KOPT-K1 (cell line): Measurements from ENCODE around the gene OST4.
"Not testable (repeated sequence)": the region's sequence is repeated elsewhere in the genome, so short reads cannot be mapped to it uniquely, and the experiment has no call there.

Source experiments
- H3K27ac ChIP-seq: fragments of 200-600 bp; sonication (generic); 2 replicates; pipeline ENCODE4 v1.5.1; 2016; ENCODE audit warnings: antibody characterized with exemption, mild to moderate bottlenecking, low read depth, low read length; ENCODE audit not compliant: poor library complexity, severe bottlenecking
- H3K36me3 ChIP-seq: fragments of 200-600 bp; sonication (generic); 2 replicates; pipeline ENCODE4 v1.5.1; 2017; ENCODE audit warnings: antibody characterized with exemption, mild to moderate bottlenecking, low read length, moderate library complexity; ENCODE audit not compliant: insufficient read depth
- H3K9me3 ChIP-seq: fragments of 200-600 bp; sonication (generic); 2 replicates; pipeline ENCODE4 v1.5.1; 2017; ENCODE audit warnings: antibody characterized with exemption, low read length, mild to moderate bottlenecking; ENCODE audit not compliant: insufficient read depth, poor library complexity, severe bottlenecking

The OST4 gene

DNA sequence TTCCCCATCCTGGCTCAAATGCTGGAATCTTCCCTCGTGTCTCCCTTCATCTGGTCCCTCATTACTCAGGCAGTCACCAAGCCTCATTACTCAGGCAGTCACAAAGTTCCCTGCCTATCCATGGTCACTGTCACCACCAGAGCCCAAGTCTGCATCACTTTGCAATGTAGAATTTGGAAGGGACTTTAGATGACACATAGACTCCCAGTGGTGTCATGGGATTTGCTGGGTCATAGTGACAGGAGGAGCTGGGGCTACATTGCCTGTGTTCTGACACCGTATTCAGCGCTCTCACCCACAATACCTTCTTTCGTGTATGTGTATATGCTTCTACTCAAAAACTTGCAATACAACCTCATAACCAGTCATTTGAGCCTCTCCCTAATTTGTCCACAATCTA lies 4.9 kb upstream of the OST4 start:
- no peak overlapping the region for H3K27ac ChIP-seq
- no peaks in the 10 kb centered on the region for H3K9me3 ChIP-seq
- no peaks in the 10 kb centered on the region for H3K36me3 ChIP-seq

DNA sequence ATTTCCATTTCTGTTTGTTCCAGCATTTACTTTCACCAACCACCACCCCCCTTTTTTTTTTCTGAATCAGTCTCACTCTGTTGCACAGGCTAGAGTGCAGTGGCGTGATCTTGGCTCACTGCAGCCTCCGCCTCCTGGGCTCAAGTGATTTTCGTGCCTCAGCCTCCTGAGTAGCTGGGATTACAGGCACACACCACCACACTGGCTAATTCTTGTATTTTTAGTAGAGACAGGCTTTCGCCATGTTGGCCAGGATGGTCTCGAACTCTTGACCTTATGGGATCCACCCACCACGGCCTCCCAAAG lies 4.1 kb upstream of the OST4 start:
- peak overlapping the region; percentile 36 for H3K27ac ChIP-seq
- H3K9me3 ChIP-seq, H3K36me3 ChIP-seq: not testable (repeated sequence)

DNA sequence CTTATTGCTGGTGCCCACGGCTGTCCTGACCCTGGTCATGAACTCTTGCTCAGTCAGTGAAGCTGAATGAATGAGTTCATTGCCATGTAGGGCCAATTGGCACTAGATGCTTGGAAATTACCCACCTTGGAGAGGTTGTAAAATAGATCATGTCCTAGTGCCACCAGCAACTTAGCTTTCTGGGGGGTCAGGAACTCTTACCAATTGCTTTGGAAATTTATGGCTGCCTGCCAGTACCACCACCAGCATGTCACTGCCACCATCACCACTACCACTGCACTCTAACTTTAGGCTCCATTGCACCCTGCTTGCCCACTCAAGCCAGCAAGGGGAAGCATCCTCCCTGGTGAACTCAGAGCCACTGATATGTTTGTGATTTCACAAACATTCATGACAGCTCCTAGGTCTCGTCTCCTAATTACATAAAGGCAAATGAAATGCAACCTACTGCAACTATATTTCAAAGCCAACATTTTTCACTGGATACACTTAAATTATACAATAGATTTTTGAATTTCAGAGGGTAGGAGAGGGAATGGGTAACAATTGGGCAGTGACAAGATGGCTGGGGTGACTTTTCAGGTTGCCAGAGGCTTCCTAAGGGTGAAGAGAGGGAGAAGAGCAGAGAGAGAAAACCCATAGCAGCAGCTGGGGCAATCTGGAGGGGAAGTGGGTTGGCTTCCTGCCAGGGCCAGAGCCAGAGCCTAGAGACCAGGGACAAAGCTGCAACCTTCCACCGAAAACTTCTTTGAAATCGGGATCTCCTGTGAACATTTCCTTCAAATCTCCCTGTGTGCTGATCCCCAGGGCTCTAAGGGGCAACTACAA lies 3.5 kb upstream of the OST4 start:
- H3K9me3 ChIP-seq = no peaks in the 10 kb centered on the region
- H3K27ac ChIP-seq = peak overlapping the region; percentile 36
- peaks cover 3% of the 10 kb centered on the region for H3K36me3 ChIP-seq

DNA sequence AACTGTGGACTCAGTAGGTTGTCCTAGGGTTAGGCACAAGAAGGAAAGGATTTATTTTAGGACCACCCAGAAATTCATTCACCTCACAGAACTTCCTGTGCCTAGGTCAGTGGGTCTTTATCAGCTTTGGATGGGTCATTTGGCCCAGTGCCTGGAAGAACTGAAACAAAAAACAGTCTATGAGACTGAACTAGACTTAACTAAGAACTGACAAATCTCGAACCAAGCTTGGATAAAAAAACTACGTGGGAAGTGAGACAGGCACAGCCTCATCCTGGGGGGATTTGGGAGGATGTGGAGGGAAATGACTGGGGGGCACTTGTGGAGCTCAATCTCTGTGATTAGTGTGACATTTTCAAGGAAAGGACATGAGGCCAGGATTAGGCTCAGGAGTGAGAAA lies 2.3 kb upstream of the OST4 start:
- H3K36me3 ChIP-seq = peaks cover 15% of the 10 kb centered on the region
- H3K27ac ChIP-seq = no peak overlapping the region
- H3K9me3 ChIP-seq = no peaks in the 10 kb centered on the region

DNA sequence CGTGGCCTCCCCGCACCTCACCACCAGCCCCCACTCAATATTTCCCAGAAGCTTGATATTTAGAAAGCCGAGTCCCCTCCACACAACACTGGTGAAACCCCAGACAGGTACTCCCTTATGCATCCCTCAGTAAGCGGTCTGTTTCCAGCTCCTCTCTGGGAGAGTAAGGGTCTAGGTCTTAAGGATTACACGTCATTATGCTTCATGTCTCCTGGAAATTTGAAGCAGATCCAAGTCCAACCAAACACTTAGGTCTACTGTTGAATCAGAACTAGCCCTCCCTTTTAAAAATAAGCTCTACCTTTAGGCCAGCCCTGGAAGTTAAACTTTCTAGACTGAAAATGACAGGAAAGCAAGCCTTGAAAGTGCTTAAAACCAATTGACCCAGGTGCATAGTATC lies 1.5 kb upstream of the OST4 start:
- Histone ChIP-seq H3K36me3 (peaks cover 24% of the 10 kb centered on the region), H3K9me3 (no peaks in the 10 kb centered on the region), H3K27ac (no peak overlapping the region)

DNA sequence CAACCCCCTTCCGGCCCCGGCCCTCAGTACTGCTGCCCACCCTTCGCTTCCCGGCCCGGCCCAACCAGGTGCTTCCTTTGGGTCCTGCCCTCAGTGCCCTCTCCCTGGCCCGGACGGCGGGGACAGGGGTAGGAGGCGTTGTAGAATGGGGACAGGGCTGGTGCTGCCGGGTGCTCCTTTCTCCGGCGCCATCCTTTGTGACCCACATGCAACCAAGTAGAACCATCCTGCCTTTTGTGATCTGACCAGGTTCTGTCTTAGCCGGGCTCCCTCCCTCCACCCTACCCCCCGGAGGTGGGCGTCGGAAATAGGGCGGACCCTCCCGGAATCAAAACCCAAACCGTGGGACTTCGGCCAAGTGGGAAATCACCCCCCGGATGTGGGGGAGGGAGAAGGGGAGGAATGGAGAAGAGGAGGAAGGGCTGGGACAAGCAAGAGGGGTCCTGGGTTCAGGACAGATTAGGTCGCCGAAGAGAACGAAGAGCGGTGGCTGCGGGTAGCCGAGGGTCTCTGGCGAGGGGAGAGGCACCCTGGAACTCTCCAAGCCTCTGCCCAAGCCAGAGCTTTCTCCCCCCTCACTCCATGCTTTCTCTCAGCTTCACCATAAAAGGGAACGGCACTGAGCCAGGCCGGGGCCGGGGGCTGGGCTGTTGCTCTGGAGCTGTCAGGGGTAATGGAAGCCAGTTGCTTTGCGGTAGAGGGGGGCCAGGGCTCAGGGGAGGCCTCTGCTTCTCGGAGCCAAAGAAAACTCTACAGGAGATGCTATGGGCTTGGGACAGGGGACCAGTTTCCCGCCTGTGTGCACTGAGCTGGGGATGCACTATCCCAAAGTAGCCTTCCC lies 756 bp upstream of the OST4 start:
- Histone ChIP-seq H3K36me3 (peaks cover 31% of the 10 kb centered on the region), H3K27ac (peak overlapping the region; percentile 65)

GRCh38 chr2:27070653-27071276 lies 689 bp downstream of the OST4 start:
- peak overlapping the region; percentile 65 for H3K27ac ChIP-seq
- H3K9me3 ChIP-seq = no peaks in the 10 kb centered on the region
- peaks cover 45% of the 10 kb centered on the region for H3K36me3 ChIP-seq

More for the DNA sequence above, 756 bp upstream of the OST4 start:
- H3K9me3 ChIP-seq = no peaks in the 10 kb centered on the region

DNA sequence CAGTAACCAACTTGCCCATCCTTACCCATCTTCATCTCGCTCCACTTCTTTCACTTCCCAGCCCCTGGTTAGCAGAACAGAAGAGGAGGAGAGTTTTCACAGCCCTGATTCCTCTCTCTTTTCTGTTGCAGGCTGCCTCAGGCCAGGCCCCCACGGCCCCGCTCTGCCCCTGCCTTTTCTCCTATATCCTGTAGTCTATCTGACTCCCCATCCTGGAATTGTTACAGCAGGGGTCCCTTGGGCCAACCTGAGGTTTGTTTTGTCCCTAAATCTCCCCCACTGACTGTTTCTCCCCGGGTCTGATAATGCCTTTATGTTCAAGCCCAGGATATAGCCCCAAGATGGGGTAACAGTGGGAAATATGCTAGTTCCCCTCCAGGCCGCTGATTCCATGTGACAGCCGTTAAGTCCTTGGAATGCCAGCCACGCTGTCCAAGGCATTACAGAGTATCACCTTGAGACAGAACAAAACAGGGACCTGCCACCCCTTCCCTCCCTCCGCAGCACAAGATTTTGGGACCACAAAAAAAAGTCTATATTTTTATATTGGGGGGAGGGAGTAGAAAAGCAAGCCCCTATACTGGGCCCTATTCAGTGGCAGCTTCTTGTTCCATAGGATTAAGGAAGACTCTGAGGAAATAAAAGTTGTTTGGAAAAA lies 1.4 kb downstream of the OST4 start:
- no peaks in the 10 kb centered on the region for H3K9me3 ChIP-seq
- peak overlapping the region; percentile 65 for H3K27ac ChIP-seq
- peaks cover 52% of the 10 kb centered on the region for H3K36me3 ChIP-seq

GRCh38 chr2:27069436-27069835 lies 2.0 kb downstream of the OST4 start:
- Histone ChIP-seq H3K9me3 (no peaks in the 10 kb centered on the region), H3K36me3 (peaks cover 55% of the 10 kb centered on the region), H3K27ac (no peak overlapping the region)

- Histone ChIP-seq H3K9me3 (no peaks in the 10 kb centered on the region), H3K36me3 (peaks cover 62% of the 10 kb centered on the region), H3K27ac (no peak overlapping the region)
These were observed 4.1 kb downstream of the OST4 start for GRCh38 chr2:27067385-27067784.

DNA sequence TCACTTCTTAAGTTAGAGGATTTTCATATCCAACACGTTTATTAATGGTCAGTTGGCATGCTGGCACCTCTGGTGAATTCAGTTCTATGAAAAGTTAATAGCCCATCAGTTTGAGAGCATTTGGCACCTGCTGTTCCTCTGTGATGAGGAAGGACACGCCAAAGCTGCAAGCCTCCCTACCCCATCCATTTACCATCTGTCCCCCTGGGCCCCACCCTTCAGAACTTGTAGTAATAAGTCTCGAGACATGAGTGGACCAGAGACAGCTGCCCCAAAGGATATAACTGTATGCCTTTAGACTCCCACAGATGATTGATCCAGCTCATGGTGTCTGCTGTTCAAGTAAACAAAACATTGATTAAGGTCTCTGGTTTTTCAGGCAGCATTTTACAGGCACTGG lies 6.3 kb downstream of the OST4 start:
- Histone ChIP-seq H3K36me3 (peaks cover 72% of the 10 kb centered on the region), H3K9me3 (no peaks in the 10 kb centered on the region), H3K27ac (no peak overlapping the region)

DNA sequence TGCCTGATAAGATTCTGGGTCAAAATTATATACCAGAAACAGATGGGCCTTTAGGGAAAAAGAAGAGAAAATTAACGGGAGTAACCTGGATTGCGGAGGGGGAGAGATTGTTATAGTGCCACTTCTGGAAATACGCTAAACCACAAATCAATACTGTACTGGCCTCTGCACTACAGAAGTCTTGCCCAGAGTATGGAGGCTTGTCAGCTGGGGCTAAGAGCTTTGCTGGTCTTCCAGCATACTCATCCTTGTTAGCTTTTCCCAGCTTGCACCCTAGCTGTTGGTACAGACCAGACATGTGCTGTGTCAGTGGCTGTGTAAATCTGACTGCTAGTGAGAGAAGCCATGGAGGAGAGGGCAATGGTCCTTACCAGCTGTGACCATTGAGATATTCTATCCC lies 11.1 kb downstream of the OST4 start:
- Histone ChIP-seq H3K36me3 (peaks cover 68% of the 10 kb centered on the region), H3K27ac (no peak overlapping the region), H3K9me3 (no peaks in the 10 kb centered on the region)

- Histone ChIP-seq H3K9me3 (no peaks in the 10 kb centered on the region), H3K27ac (no peak overlapping the region), H3K36me3 (peaks cover 73% of the 10 kb centered on the region)
These were observed 12.2 kb downstream of the OST4 start for GRCh38 chr2:27059141-27059820.

GRCh38 chr2:27058210-27058609 lies 13.2 kb downstream of the OST4 start:
- no peaks in the 10 kb centered on the region for H3K9me3 ChIP-seq
- H3K27ac ChIP-seq = no peak overlapping the region
- peaks cover 83% of the 10 kb centered on the region for H3K36me3 ChIP-seq
